RWPE1 (cell line): Measurements from ENCODE around the gene RIPOR3.

ENCODE experiments used
- CTCF ChIA-PET: fragments of 350-600 bp; sonication (Branson Sonifier 250); formaldehyde crosslinking; extraction: SDS; loops from one replicate; lab custom pipeline; 2021; lab: Yijun Ruan, JAX
- POLR2A ChIA-PET: fragments of 400-600 bp; formaldehyde crosslinking; extraction: SDS; loops from one replicate; lab custom pipeline; 2020; ENCODE audit warnings: antibody characterized with exemption; ENCODE audit not compliant: low non-redundant PET; lab: Yijun Ruan, JAX
- DNase-seq: peaks from one replicate; pipeline ENCODE4 v3.0.0; 2012; ENCODE audit warnings: low spot score
- H3K27ac ChIP-seq: fragments of 450-650 bp; 2 replicates; pipeline ENCODE4 v1.5.1; 2017
- TF ChIP-seq, protein P1 (sequence below): fragments of 450-650 bp; conservative IDR thresholded peaks from 2 replicates; pipeline ENCODE4 v1.5.1; 2017; ENCODE audit warnings: low read depth, mild to moderate bottlenecking

Gene RIPOR3

DNA sequence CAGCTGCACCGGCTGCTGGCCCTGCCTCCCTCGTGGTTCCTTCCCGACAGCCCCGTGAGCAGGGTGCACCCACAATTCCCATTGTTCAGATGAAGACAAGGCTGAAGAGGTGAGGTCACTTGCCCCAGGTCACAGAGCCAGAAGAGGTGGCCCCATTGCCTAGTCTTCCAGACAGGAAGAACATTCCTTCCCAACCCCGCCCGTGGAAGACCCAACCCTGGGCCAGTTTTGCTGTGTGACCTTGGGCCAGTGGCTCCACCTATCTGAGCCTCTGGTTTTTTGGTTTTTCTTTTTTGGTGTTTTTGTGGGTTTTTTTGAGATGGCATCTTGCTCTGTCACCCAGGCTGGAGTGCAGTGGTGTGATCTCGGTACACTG lies 61.7 kb downstream of the RIPOR3 start:
- DNase-seq, result peak; percentile 36
- CTCF ChIA-PET, result no interaction called here
- TF ChIP-seq, protein P1, sequence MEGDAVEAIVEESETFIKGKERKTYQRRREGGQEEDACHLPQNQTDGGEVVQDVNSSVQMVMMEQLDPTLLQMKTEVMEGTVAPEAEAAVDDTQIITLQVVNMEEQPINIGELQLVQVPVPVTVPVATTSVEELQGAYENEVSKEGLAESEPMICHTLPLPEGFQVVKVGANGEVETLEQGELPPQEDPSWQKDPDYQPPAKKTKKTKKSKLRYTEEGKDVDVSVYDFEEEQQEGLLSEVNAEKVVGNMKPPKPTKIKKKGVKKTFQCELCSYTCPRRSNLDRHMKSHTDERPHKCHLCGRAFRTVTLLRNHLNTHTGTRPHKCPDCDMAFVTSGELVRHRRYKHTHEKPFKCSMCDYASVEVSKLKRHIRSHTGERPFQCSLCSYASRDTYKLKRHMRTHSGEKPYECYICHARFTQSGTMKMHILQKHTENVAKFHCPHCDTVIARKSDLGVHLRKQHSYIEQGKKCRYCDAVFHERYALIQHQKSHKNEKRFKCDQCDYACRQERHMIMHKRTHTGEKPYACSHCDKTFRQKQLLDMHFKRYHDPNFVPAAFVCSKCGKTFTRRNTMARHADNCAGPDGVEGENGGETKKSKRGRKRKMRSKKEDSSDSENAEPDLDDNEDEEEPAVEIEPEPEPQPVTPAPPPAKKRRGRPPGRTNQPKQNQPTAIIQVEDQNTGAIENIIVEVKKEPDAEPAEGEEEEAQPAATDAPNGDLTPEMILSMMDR, result no peak
- POLR2A ChIA-PET, result no interaction called here
- H3K27ac ChIP-seq, result 0 out of 2 replicates have a peak overlapping the region, but pooled peaks have one; percentile 3

DNA sequence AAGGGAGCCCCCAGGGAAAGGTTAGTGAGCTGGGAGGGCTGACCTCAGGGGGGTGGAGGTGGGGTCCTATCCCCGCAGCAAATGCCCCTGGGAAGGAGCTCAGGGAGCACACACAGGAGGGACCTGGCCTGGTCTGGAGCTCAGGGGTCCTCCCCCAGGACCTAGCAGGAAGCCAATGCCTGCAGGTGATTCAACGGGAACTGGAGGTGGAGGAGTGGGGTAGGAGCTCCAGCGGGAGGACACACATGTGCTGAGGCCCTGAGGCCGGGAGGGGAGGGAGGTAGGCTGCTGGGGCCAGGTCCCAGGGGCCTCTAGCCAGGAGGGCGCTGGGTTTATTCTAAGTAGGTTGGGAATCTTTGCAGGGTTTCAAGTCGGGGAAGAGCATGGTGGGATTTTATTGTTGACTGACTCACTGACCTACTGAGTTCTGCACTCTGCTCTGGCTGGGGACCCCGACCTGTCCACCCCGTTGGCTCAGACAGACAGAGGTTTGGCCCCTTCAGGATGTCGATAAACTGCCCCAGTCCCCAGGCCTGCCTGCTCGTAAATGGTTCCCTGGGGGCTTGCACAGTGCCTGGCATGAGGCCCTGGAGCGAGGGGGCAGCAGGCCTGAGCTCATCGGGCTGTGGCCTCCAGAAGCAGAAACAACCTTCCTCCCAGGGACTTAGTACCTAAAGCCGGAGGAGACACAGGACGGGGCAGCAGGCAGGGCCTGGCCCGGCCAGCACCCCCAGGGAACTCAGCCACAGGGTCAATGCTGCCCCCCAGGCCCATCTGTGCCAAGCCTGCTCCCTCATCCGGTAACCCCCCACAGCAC lies 62.3 kb downstream of the RIPOR3 start:
- H3K27ac ChIP-seq, result peak overlapping the region; percentile 3; the same call in 1 of the 2 replicates
- TF ChIP-seq, protein P1, result no peak
- ChIA-PET CTCF (interaction anchor here (0.5 to 1.3 kb wide), 7 partner anchors 9 to 448 kb away, joined by 3 to 9 read pairs (median 3); no protein-coding TSS in a partner anchor), POLR2A (no interaction called here)
- no peak for DNase-seq

DNA sequence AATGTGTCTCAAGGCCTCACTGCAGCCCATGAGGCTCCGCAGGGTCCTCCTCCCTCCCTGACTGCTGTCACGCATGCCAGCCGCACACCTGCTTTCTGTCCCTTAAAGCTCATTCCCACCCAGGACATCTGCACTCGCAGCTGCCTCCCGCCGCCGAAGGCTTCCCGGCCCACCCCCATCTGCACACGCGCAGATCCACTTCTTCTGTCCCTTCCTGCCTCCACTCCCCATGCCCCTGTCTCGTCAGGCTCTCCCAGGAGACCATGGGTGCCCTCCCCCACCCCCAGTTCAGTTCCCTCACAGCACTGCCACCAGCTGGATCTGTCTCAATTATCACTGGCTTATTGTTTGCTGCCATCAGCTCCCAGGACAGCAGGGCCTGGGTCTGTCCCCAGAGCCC lies 63.0 kb downstream of the RIPOR3 start:
- H3K27ac ChIP-seq, result peak overlapping the region; percentile 1; the same call in 1 of the 2 replicates
- POLR2A ChIA-PET, result no interaction called here
- CTCF ChIA-PET, result interaction anchor here (0.5 to 1.3 kb wide), 5 partner anchors 9 to 441 kb away, joined by 3 to 9 read pairs (median 3); no protein-coding TSS in a partner anchor
- no peak for DNase-seq
- TF ChIP-seq, protein P1, result no peak

DNA sequence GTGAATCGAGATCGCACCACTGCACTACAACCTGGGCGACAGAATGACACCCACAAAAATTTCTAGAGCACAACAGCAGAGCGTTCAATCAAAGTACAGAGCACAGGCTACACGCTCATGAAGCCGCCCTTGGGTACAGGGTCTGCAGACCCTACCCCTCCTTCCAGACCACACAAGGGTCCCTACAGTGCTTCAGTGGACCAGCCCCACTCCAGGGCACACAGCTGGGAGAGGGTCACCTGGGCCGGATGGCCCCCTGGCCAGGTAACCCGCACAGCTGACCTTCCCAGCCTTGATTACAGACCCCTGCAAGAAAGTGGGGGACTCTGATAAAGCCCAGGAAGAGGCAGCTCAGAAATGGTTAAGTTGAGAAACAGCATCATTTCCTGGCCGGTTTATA lies 63.6 kb downstream of the RIPOR3 start:
- POLR2A ChIA-PET, result no interaction called here
- CTCF ChIA-PET, result interaction anchor here (0.6 to 1.8 kb wide), 3 partner anchors 35 to 110 kb away, joined by 3 to 6 read pairs (median 4); no protein-coding TSS in a partner anchor
- TF ChIP-seq, protein P1, result no peak
- no peak overlapping the region for H3K27ac ChIP-seq
- DNase-seq, result no peak

DNA sequence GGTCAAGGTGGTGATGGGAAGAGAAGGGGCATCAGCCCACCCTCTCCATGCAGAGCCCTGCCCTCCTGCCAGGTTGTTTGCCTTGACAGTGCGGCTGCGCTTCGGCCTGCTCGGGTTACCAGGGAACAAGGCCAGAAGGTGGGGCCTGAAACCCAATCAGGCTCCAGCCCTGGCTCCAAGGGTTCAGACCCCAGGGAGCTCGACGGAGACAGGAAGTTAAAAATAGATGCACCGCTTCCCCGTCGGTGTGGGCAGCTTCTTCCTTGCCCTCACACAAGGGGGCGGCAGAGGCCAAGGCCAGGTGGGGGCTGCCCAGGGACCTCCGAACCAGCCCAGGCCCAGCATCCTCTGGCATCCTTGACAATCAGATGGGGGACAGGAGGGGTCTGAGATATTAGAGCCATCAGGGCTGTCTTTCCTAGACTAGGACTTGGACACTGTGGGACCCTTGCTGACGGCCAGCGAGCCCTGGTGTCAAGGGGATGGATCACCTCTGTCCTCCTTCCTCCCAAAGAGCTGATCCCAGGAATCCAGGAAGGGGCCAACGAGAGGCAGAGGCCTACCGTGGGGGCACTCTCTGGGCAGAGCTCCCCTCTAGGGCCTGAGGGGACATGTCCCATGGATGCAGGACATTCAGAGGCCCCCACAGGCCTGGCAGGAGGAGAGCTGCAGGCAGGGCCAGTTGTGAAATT lies 65.2 kb downstream of the RIPOR3 start:
- CTCF ChIA-PET, result interaction anchor here (0.5 to 3.1 kb wide), 14 partner anchors 9 to 510 kb away, joined by 3 to 26 read pairs (median 3); no protein-coding TSS in a partner anchor
- POLR2A ChIA-PET, result no interaction called here
- DNase-seq, result no peak
- TF ChIP-seq, protein P1, result no peak; the same call in 1 of the 2 replicates
- H3K27ac ChIP-seq, result peak overlapping the region; percentile 70
